Peyer's patch (tissue), 4 donors: ENCODE data around the gene SPATA33.

ENCODE experiments used
- CTCF ChIP-seq, 6 experiments: fragments of 450-650 bp in 4 of 6; fragments of 200-600 bp in 2 of 6; sonication (generic) in 1 of 6; IDR thresholded peaks; one replicate each; pipeline ENCODE4 v1.5.1; 2017 to 2019; ENCODE audit warnings: antibody characterized with exemption in 6 of 6, mild to moderate bottlenecking in 3 of 6, moderate library complexity in 1 of 6
- POLR2A ChIP-seq, 2 donors: fragments of 450-650 bp; IDR thresholded peaks; one replicate each; pipeline ENCODE4 v1.5.1; 2017; ENCODE audit warnings: antibody characterized with exemption in 2 of 2, mild to moderate bottlenecking in 2 of 2, moderate library complexity in 2 of 2

GRCh38 chr16:89689142-89689541, 31.5 kb downstream of the SPATA33 start:
- TF ChIP-seq CTCF (IDR thresholded peaks at IDR 0.05) (no peak), POLR2A (IDR thresholded peaks at IDR 0.05) (no peak)
